Activated CD4-positive, CD25-positive, alpha-beta regulatory T cell (primary cell): ENCODE measurements around the gene PLCXD1.
"Not testable (repeated sequence)": the region's sequence is repeated elsewhere in the genome, so short reads cannot be mapped to it uniquely, and the experiment has no call there.

ENCODE experiments used
- DNase-seq, 4 experiments: peaks; one replicate each; lab custom pipeline; 2025; lab: John Stamatoyannopoulos, UW

PLCXD1 gene

GRCh38 chrX:291411-291901, 10.3 kb downstream of the PLCXD1 start:
- DNase-seq, result no peak

- no peak for DNase-seq
These were observed 12.0 kb downstream of the PLCXD1 start for GRCh38 chrX:292900-293897.

- no peak for DNase-seq
These were observed 14.0 kb downstream of the PLCXD1 start for GRCh38 chrX:295136-295535.

- DNase-seq, result no peak
These were observed 17.8 kb downstream of the PLCXD1 start for GRCh38 chrX:298993-299392.

- DNase-seq, result no peak
These were observed 19.2 kb downstream of the PLCXD1 start for GRCh38 chrX:300334-300733.

- DNase-seq, result no peak
These were observed 21.8 kb downstream of the PLCXD1 start for GRCh38 chrX:302975-303374.

GRCh38 chrX:305781-306613, 24.8 kb downstream of the PLCXD1 start:
- DNase-seq, result not testable (repeated sequence)

- DNase-seq, result not testable (repeated sequence)
These were observed 25.6 kb downstream of the PLCXD1 start for GRCh38 chrX:306614-307251.

GRCh38 chrX:307261-308111, 26.3 kb downstream of the PLCXD1 start:
- DNase-seq, result no peak

- DNase-seq, result no peak
These were observed 27.8 kb downstream of the PLCXD1 start for GRCh38 chrX:308821-309520.

GRCh38 chrX:310621-311155, 29.5 kb downstream of the PLCXD1 start:
- DNase-seq, result no peak

- DNase-seq, result no peak
These were observed 30.3 kb downstream of the PLCXD1 start for GRCh38 chrX:311156-312129.

- no peak for DNase-seq
These were observed 31.6 kb downstream of the PLCXD1 start for GRCh38 chrX:312621-313331.

GRCh38 chrX:313546-313945, 32.4 kb downstream of the PLCXD1 start:
- DNase-seq, result no peak

- no peak for DNase-seq
These were observed 32.9 kb downstream of the PLCXD1 start for GRCh38 chrX:314049-314448.

GRCh38 chrX:314781-315595, 33.8 kb downstream of the PLCXD1 start:
- no peak for DNase-seq
